Measurements from ENCODE around the gene FGF21. TPM values are rescaled to one million over a fixed set of nuclear protein-coding genes. Genes with fewer than 3 reads are reported as not detected.

FGF21 gene
- total RNA-seq = not detected in 2 replicates
- long read RNA-seq = 0 reads

- Mint-ChIP-seq H3K4me1 (peaks cover 17% of the 10 kb centered on the region), H3K27ac (ENCODE audit: unreplicated experiment) (no peak within 1 kb of the TSS), H3K9me3 (no peaks in the 10 kb centered on the region), H3K27me3 (ENCODE audit: low read depth) (peaks cover 49% of the 10 kb centered on the region), H3K4me3 (peak within 1 kb of the TSS; percentile 75), H3K36me3 (ENCODE audit: low read depth) (peaks cover 2% of the 10 kb centered on the region)
- DNase-seq (ENCODE audit: low read depth, low spot score) = no peak
- no peak for TF ChIP-seq CTCF (conservative IDR thresholded peaks at IDR 0.05)
These were observed at the start of gene FGF21 for GRCh38 chr19:48755084-48755641. TSS of gene FGF21 (plus strand) at chr19:48755524. CDS start at chr19:48756237, 713 bp downstream.

- no peak for TF ChIP-seq CTCF (conservative IDR thresholded peaks at IDR 0.05)
- Mint-ChIP-seq H3K27ac (ENCODE audit: unreplicated experiment) (no peak overlapping the region), H3K36me3 (ENCODE audit: low read depth) (peaks cover 2% of the 10 kb centered on the region), H3K4me3 (peak overlapping the region; percentile 49), H3K4me1 (peaks cover 7% of the 10 kb centered on the region), H3K27me3 (ENCODE audit: low read depth) (peaks cover 4% of the 10 kb centered on the region), H3K9me3 (no peaks in the 10 kb centered on the region)
- DNase-seq (ENCODE audit: low read depth, low spot score) = no peak
These were observed 46.9 kb upstream of the FGF21 start for GRCh38 chr19:48708471-48708870.

- Mint-ChIP-seq H3K36me3 (ENCODE audit: low read depth) (no peaks in the 10 kb centered on the region), H3K27me3 (ENCODE audit: low read depth) (peaks cover 4% of the 10 kb centered on the region), H3K27ac (ENCODE audit: unreplicated experiment) (no peak overlapping the region), H3K4me1 (peaks cover 22% of the 10 kb centered on the region), H3K4me3 (peak overlapping the region; percentile 59), H3K9me3 (no peaks in the 10 kb centered on the region)
- no peak for DNase-seq (ENCODE audit: low read depth, low spot score)
- no peak for TF ChIP-seq CTCF (conservative IDR thresholded peaks at IDR 0.05)
These were observed 44.1 kb upstream of the FGF21 start for GRCh38 chr19:48711106-48711662.

GRCh38 chr19:48713041-48713863 is 42.1 kb upstream of the FGF21 start:
- Mint-ChIP-seq H3K9me3 (no peaks in the 10 kb centered on the region), H3K4me3 (peak overlapping the region; percentile 92), H3K4me1 (peaks cover 31% of the 10 kb centered on the region), H3K36me3 (ENCODE audit: low read depth) (no peaks in the 10 kb centered on the region), H3K27me3 (ENCODE audit: low read depth) (peaks cover 4% of the 10 kb centered on the region), H3K27ac (ENCODE audit: unreplicated experiment) (no peak overlapping the region)
- no peak for DNase-seq (ENCODE audit: low read depth, low spot score)
- TF ChIP-seq CTCF (conservative IDR thresholded peaks at IDR 0.05) = peak; percentile 51

GRCh38 chr19:48713864-48714755 is 41.2 kb upstream of the FGF21 start:
- peak overlapping the region; percentile 92 for H3K4me3 Mint-ChIP-seq
- peak overlapping the region; percentile 92 for H3K27ac Mint-ChIP-seq (ENCODE audit: unreplicated experiment)
- TF ChIP-seq CTCF (conservative IDR thresholded peaks at IDR 0.05) = no peak
- peaks cover 33% of the 10 kb centered on the region for H3K4me1 Mint-ChIP-seq
- no peaks in the 10 kb centered on the region for H3K36me3 Mint-ChIP-seq (ENCODE audit: low read depth)
- H3K27me3 Mint-ChIP-seq (ENCODE audit: low read depth) = no peaks in the 10 kb centered on the region
- peak; percentile 98 for DNase-seq (ENCODE audit: low read depth, low spot score)
- no peaks in the 10 kb centered on the region for H3K9me3 Mint-ChIP-seq

Measured in neural crest cell (in vitro differentiated cells).